ENCODE results near the gene C2orf78.

The C2orf78 gene

GRCh38 chr2:73841912-73842738 lies 58.1 kb downstream of the C2orf78 start:
- no peak for DNase-seq

GRCh38 chr2:73842739-73843019 lies 58.7 kb downstream of the C2orf78 start:
- no peak for DNase-seq

- no peak for DNase-seq
Measured at GRCh38 chr2:73844087-73844486, 60.1 kb downstream of the C2orf78 start.

- DNase-seq, result no peak
Measured at GRCh38 chr2:73850009-73850408, 66.0 kb downstream of the C2orf78 start.

GRCh38 chr2:73851274-73851673 lies 67.3 kb downstream of the C2orf78 start:
- DNase-seq, result no peak

- no peak for DNase-seq
Measured at GRCh38 chr2:73852020-73852419, 68.0 kb downstream of the C2orf78 start.

- DNase-seq, result no peak
Measured at GRCh38 chr2:73855526-73855925, 71.5 kb downstream of the C2orf78 start.

- DNase-seq, result no peak
Measured at GRCh38 chr2:73856214-73856613, 72.2 kb downstream of the C2orf78 start.

- no peak for DNase-seq
Measured at GRCh38 chr2:73859721-73860586, 76.0 kb downstream of the C2orf78 start.

GRCh38 chr2:73862987-73863386 lies 79.0 kb downstream of the C2orf78 start:
- no peak for DNase-seq
